Mesendoderm (in vitro differentiated cells): ENCODE data around the gene FAM98C.
A peak's percentile ranks its signal among the peaks of the same experiment; 100 is the strongest.

Experiments
- DNase-seq: peaks from one replicate; pipeline ENCODE4 v3.0.0; 2013
- H2AK5ac ChIP-seq: 2 replicates; pipeline ENCODE4 v1.6.1; 2013; ENCODE audit warnings: low read length, inconsistent platforms
- H2BK120ac ChIP-seq: 2 replicates; pipeline ENCODE4 v1.6.1; 2013; ENCODE audit warnings: low read depth, mild to moderate bottlenecking, low read length, moderate library complexity, mixed read lengths
- H2BK15ac ChIP-seq: replicated peaks from 2 replicates; pipeline ENCODE4 v1.6.1; 2013; ENCODE audit warnings: low read depth, mild to moderate bottlenecking, moderate library complexity
- H2BK5ac ChIP-seq: 2 replicates; pipeline ENCODE4 v1.6.1; 2013; ENCODE audit warnings: low read length, inconsistent platforms
- H3K18ac ChIP-seq: 2 replicates; pipeline ENCODE4 v1.6.1; 2013; ENCODE audit warnings: mild to moderate bottlenecking, low read length, mixed read lengths
- H3K23ac ChIP-seq: one replicate; pipeline ENCODE4 v1.6.1; 2013; ENCODE audit warnings: low read length
- H3K27ac ChIP-seq: 2 replicates; pipeline ENCODE4 v1.5.1; 2013; ENCODE audit warnings: low read depth, mild to moderate bottlenecking, inconsistent platforms, low read length, moderate library complexity
- H3K27me3 ChIP-seq: 2 replicates; pipeline ENCODE4 v1.6.1; 2013; ENCODE audit warnings: low read length, control low read depth, mild to moderate bottlenecking, inconsistent platforms; ENCODE audit not compliant: insufficient read depth, poor library complexity
- H3K36me3 ChIP-seq: 2 replicates; pipeline ENCODE4 v1.6.1; 2013; ENCODE audit warnings: low read length, inconsistent platforms; ENCODE audit not compliant: control insufficient read depth, insufficient read depth
- H3K4ac ChIP-seq: one replicate; pipeline ENCODE4 v1.6.1; 2013; ENCODE audit warnings: low read depth, mild to moderate bottlenecking, low read length, moderate library complexity
- H3K4me1 ChIP-seq: 2 replicates; pipeline ENCODE4 v1.6.1; 2013; ENCODE audit warnings: low read depth, low read length, inconsistent platforms; ENCODE audit not compliant: control insufficient read depth
- H3K4me2 ChIP-seq: 2 replicates; pipeline ENCODE4 v1.6.1; 2013; ENCODE audit warnings: low read length
- H3K4me3 ChIP-seq: 2 replicates; pipeline ENCODE4 v1.5.1; 2013; ENCODE audit warnings: mild to moderate bottlenecking, low read length
- H3K56ac ChIP-seq: one replicate; pipeline ENCODE4 v1.6.1; 2013; ENCODE audit warnings: low read length
- H3K79me1 ChIP-seq: 2 replicates; pipeline ENCODE4 v1.6.1; 2013; ENCODE audit warnings: low read length, inconsistent platforms
- H3K79me2 ChIP-seq: 2 replicates; pipeline ENCODE4 v1.6.1; 2013; ENCODE audit warnings: mild to moderate bottlenecking, low read length; ENCODE audit not compliant: control insufficient read depth, insufficient read depth
- H3K9ac ChIP-seq: 2 replicates; pipeline ENCODE4 v1.6.1; 2013; ENCODE audit warnings: low read length, inconsistent platforms
- H4K5ac ChIP-seq: one replicate; pipeline ENCODE4 v1.6.1; 2013; ENCODE audit warnings: low read length
- H4K8ac ChIP-seq: one replicate; pipeline ENCODE4 v1.6.1; 2013; ENCODE audit warnings: low read depth, mild to moderate bottlenecking, control low read depth, low read length, moderate library complexity
- WGBS: extraction: QIAGEN DNeasy Blood & Tissue Kit; methylation state at CpG from one replicate; pipeline ENCODE4 v1.1.7; 2013; ENCODE audit warnings: low lambda C conversion rate, missing lambda C conversion rate; ENCODE audit not compliant: insufficient coverage; ENCODE audit errors: extremely low coverage; 5-methylcytosine and 5-hydroxymethylcytosine counted together

The FAM98C gene

DNA sequence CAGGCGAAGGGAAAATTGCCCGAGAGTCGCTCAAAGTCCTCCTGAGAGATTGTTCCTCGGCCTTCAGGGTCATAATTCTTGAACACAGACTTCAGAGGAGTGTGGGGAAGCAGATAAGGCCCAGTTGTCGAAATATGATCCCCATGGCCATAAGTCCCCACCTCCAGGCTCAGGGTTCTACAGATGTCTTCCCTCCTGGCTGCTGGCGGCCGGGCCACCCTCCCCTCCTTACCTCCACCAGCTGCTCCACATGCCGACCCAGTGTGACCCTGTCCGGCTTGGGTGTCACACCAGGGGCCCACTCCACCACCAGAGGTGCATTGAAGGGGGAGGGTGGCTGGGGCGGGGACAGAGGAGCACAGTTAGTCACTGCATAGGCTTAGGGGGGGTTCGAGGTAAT is 10.1 kb downstream of the FAM98C start:
- no peak for DNase-seq
- Histone ChIP-seq H3K36me3 (no peaks in the 10 kb centered on the region), H3K4me1 (no peaks in the 10 kb centered on the region), H4K8ac (no peak overlapping the region), H4K5ac (no peak overlapping the region), H3K18ac (no peak overlapping the region), H3K9ac (no peak overlapping the region), H3K56ac (no peak overlapping the region), H3K27ac (no peak overlapping the region), H3K4ac (no peak overlapping the region), H2BK120ac (no peak overlapping the region), H3K27me3 (no peaks in the 10 kb centered on the region), H3K23ac (no peak overlapping the region), H3K4me2 (no peak overlapping the region), H3K79me2 (no peaks in the 10 kb centered on the region), H2AK5ac (no peak overlapping the region), H2BK15ac (no peak overlapping the region), H3K4me3 (no peak overlapping the region), H3K79me1 (no peaks in the 10 kb centered on the region), H2BK5ac (no peak overlapping the region)
- WGBS, result no CpG with 5 or more reads among the region's 11 CpGs

DNA sequence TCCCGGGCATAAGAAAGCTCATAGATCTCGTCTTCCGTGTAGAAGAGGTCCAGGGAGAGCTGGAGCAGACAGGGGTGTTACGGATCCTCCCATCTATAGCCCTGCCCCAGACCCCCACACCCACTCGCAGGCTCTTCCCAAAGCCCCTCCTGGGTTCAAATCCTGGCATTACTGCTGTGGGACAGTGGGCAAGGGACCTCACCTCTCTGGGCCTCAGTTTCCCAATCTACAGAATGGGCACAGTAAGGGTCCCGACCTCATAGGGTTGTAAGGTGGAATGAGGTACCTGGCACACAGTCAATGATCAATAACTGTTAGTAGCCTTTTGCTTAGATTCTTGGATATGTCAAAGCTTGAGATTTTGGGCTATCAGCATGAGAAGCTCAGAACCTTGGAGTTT is 10.5 kb downstream of the FAM98C start:
- H3K18ac ChIP-seq, result no peak overlapping the region
- no peak overlapping the region for H2BK120ac ChIP-seq
- no peak overlapping the region for H3K56ac ChIP-seq
- no peak overlapping the region for H2BK5ac ChIP-seq
- H3K79me2 ChIP-seq, result no peaks in the 10 kb centered on the region
- DNase-seq, result no peak
- H3K4me1 ChIP-seq, result peaks cover 2% of the 10 kb centered on the region
- no peak overlapping the region for H3K4ac ChIP-seq
- no peak overlapping the region for H3K4me2 ChIP-seq
- H4K5ac ChIP-seq, result no peak overlapping the region
- H3K27me3 ChIP-seq, result no peaks in the 10 kb centered on the region
- H3K27ac ChIP-seq, result no peak overlapping the region
- H3K36me3 ChIP-seq, result no peaks in the 10 kb centered on the region
- H4K8ac ChIP-seq, result no peak overlapping the region
- H3K79me1 ChIP-seq, result no peaks in the 10 kb centered on the region
- H2AK5ac ChIP-seq, result no peak overlapping the region
- WGBS, result no CpG with 5 or more reads among the region's 6 CpGs
- no peak overlapping the region for H2BK15ac ChIP-seq
- no peak overlapping the region for H3K9ac ChIP-seq
- H3K4me3 ChIP-seq, result no peak overlapping the region
- no peak overlapping the region for H3K23ac ChIP-seq

DNA sequence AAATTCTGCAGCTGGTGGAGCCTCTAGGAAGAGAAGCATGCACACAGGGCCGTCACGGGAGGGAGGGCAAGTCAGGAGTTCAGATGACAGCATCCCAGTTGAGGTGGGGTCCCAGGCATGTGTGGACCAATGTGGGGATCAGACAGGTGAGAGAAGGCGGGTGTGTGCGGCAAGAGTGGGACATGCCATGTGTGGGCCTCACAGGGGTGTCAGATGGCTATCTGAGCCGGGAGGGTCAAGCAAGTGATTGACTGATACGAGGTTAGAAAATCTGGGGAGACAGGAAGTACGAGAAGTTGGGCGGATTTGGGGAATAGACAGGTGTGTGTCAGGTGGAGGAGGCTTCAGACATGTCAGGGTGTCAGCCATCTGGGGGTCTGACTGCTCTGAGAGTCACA is 14.3 kb downstream of the FAM98C start:
- no peak overlapping the region for H3K4me3 ChIP-seq
- H3K79me1 ChIP-seq, result no peaks in the 10 kb centered on the region
- H3K27ac ChIP-seq, result no peak overlapping the region
- H3K9ac ChIP-seq, result no peak overlapping the region
- H4K8ac ChIP-seq, result no peak overlapping the region
- no peaks in the 10 kb centered on the region for H3K36me3 ChIP-seq
- H3K4me2 ChIP-seq, result no peak overlapping the region
- no peak overlapping the region for H3K23ac ChIP-seq
- H3K27me3 ChIP-seq, result no peaks in the 10 kb centered on the region
- H3K18ac ChIP-seq, result no peak overlapping the region
- no peak overlapping the region for H2BK120ac ChIP-seq
- H3K4me1 ChIP-seq, result peaks cover 2% of the 10 kb centered on the region
- no peak overlapping the region for H3K4ac ChIP-seq
- H3K56ac ChIP-seq, result no peak overlapping the region
- H3K79me2 ChIP-seq, result no peaks in the 10 kb centered on the region
- no peak overlapping the region for H2BK15ac ChIP-seq
- WGBS, result no CpG with 5 or more reads among the region's 8 CpGs
- H2BK5ac ChIP-seq, result no peak overlapping the region
- no peak overlapping the region for H4K5ac ChIP-seq
- DNase-seq, result no peak
- no peak overlapping the region for H2AK5ac ChIP-seq

DNA sequence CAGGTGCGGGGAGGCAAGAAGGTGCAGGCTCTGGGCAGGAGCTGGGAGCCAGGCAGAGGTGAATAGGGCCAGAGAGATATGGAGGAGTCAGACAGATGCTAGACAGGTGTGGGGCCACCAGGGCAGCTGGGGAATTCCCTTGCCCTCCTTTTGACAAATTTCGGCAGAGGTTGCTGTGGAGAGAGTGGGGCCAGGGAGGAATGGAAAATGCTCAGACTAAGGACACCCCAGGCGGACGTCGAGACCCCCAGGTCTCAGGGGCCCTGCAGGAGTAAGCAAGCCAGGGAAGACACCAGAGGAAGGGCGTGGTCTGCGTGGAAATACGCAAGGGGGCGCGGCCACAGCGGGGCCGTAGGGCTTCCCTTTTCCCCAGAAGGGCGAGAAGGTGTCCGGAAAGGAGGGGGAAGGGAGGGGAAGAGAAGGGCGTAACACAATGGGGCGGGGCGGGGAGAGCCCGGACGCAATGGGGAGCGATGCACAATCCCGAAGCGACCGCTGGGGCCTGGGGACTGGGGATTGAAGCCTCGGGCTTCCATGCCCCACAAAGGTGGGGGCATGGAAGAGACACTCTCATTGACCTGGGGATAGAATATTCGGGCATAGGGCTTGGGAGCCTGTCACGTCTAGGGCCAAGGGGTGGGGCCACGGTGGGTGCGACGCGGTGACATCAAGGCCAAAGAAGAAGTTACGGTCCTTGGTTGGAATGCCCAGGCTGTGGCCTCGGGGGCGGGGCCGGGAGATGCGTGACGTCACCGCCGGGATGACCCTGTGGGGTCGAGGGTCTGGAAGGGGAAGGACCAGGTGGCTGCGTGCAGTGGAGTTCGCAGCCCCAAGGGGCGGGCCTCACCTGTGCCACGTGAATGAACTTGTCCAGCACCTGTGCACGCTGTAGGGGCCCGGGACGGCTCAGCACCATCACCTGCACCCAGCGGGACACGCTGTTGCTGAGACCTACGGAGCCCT is 14.9 kb downstream of the FAM98C start:
- no peak overlapping the region for H2BK120ac ChIP-seq
- no peak overlapping the region for H4K8ac ChIP-seq
- WGBS, result no CpG with 5 or more reads among the region's 49 CpGs
- H3K9ac ChIP-seq, result peak overlapping the region; percentile 61
- no peak overlapping the region for H3K23ac ChIP-seq
- peaks cover 2% of the 10 kb centered on the region for H3K4me1 ChIP-seq
- no peak overlapping the region for H3K27ac ChIP-seq
- H2BK5ac ChIP-seq, result no peak overlapping the region
- no peaks in the 10 kb centered on the region for H3K27me3 ChIP-seq
- H3K4me3 ChIP-seq, result peak overlapping the region; percentile 33
- peak; percentile 86 for DNase-seq
- no peak overlapping the region for H4K5ac ChIP-seq
- H3K79me1 ChIP-seq, result no peaks in the 10 kb centered on the region
- no peak overlapping the region for H3K18ac ChIP-seq
- H3K4ac ChIP-seq, result no peak overlapping the region
- H2BK15ac ChIP-seq, result no peak overlapping the region
- H2AK5ac ChIP-seq, result no peak overlapping the region
- peak overlapping the region; percentile 73 for H3K4me2 ChIP-seq
- H3K79me2 ChIP-seq, result no peaks in the 10 kb centered on the region
- no peaks in the 10 kb centered on the region for H3K36me3 ChIP-seq
- H3K56ac ChIP-seq, result peak overlapping the region; percentile 69

DNA sequence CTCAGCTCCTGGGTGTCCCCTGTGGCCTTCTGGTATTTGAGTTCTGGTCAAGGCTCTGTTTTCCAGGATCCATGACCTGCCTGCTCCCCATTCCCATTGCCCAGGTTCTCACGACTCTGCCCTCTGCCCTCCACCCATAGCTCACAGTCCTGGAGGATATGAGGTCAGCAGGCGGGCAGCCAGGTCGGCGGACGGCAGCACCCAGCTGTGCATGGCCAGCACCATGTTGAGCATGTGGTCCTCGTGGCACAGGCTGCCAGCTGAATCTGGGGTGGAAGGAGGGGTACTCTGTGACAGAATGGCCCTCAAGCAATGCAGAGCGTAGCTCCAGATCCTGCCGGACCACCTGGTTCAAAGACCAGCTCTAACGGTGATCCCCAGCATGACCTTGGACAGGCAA is 18.0 kb downstream of the FAM98C start:
- Histone ChIP-seq H3K27ac (no peak overlapping the region), H3K23ac (no peak overlapping the region), H4K8ac (no peak overlapping the region), H3K4me2 (no peak overlapping the region), H3K56ac (no peak overlapping the region), H2BK120ac (no peak overlapping the region), H4K5ac (no peak overlapping the region), H3K79me2 (no peaks in the 10 kb centered on the region), H3K18ac (no peak overlapping the region), H3K36me3 (no peaks in the 10 kb centered on the region), H3K4me3 (no peak overlapping the region), H2BK15ac (no peak overlapping the region), H3K79me1 (no peaks in the 10 kb centered on the region), H3K9ac (no peak overlapping the region), H3K4me1 (peaks cover 6% of the 10 kb centered on the region), H3K27me3 (no peaks in the 10 kb centered on the region), H2BK5ac (no peak overlapping the region), H2AK5ac (no peak overlapping the region), H3K4ac (no peak overlapping the region)
- no peak for DNase-seq
- WGBS, result no CpG with 5 or more reads among the region's 9 CpGs
